Stimulated activated CD4-positive, alpha-beta T cell treated with anti-CD3 and anti-CD28 coated beads, Interleukin-1b, Interleukin-23, amount 100 ng/mL, for 4 hours (primary cell): ENCODE data around the gene NEURL1B.

ENCODE experiments used
- DNase-seq, 2 donors: peaks; one replicate each; pipeline ENCODE4 v3.0.0-alpha.2; 2020; ENCODE audit warnings: low read depth in 2 of 2

Gene NEURL1B

GRCh38 chr5:172633403-172633970 lies 7.6 kb upstream of the NEURL1B start:
- DNase-seq, result no peak

GRCh38 chr5:172634106-172634899 lies 6.8 kb upstream of the NEURL1B start:
- no peak for DNase-seq

- no peak for DNase-seq
Observed at GRCh38 chr5:172635038-172635437, 6.0 kb upstream of the NEURL1B start.

GRCh38 chr5:172636279-172637050 lies 4.6 kb upstream of the NEURL1B start:
- no peak for DNase-seq

- DNase-seq, result no peak
Observed at GRCh38 chr5:172637110-172637580, 3.9 kb upstream of the NEURL1B start.

GRCh38 chr5:172637740-172638139 lies 3.3 kb upstream of the NEURL1B start:
- no peak for DNase-seq

GRCh38 chr5:172638209-172638768 lies 2.8 kb upstream of the NEURL1B start:
- no peak for DNase-seq

- DNase-seq, result no peak
Observed at GRCh38 chr5:172640139-172640538, 924 bp upstream of the NEURL1B start.

GRCh38 chr5:172641359-172642050 lies 442 bp downstream of the NEURL1B start:
- DNase-seq, result peak in 1 of 2 donors; percentile 2

- DNase-seq, result no peak
Observed at GRCh38 chr5:172642051-172642409, 967 bp downstream of the NEURL1B start.

- DNase-seq, result no peak
Observed at GRCh38 chr5:172642486-172642885, 1.4 kb downstream of the NEURL1B start.

GRCh38 chr5:172642926-172643871 lies 2.1 kb downstream of the NEURL1B start:
- no peak for DNase-seq

- no peak for DNase-seq
Observed at GRCh38 chr5:172644266-172644665, 3.2 kb downstream of the NEURL1B start.

- no peak for DNase-seq
Observed at GRCh38 chr5:172644711-172645110, 3.6 kb downstream of the NEURL1B start.

GRCh38 chr5:172645271-172646055 lies 4.4 kb downstream of the NEURL1B start:
- no peak for DNase-seq

GRCh38 chr5:172646716-172647285 lies 5.7 kb downstream of the NEURL1B start:
- no peak for DNase-seq

GRCh38 chr5:172647352-172648012 lies 6.4 kb downstream of the NEURL1B start:
- DNase-seq, result no peak

- no peak for DNase-seq
Observed at GRCh38 chr5:172648013-172648381, 6.9 kb downstream of the NEURL1B start.

- DNase-seq, result no peak
Observed at GRCh38 chr5:172648755-172649154, 7.7 kb downstream of the NEURL1B start.
